Measurements from ENCODE around the gene EPN2. TPM values are rescaled to one million over a fixed set of nuclear protein-coding genes. Genes with fewer than 3 reads are reported as not detected.

EPN2 gene
- total and polyA plus RNA-seq, 2 donors from 2014 or later: 18.0 to 45.4 TPM

- FAIRE-seq: no peak
These were observed 11.2 kb downstream of the EPN2 start for GRCh38 chr17:19248151-19248927.

GRCh38 chr17:19248928-19249574, 11.9 kb downstream of the EPN2 start:
- Histone ChIP-seq H3K4me3 (ENCODE audit: low read length in 3 of 3) (no peak overlapping the region), H3K4me1 (ENCODE audit: control insufficient read depth in 2 of 3, insufficient read depth in 2 of 3, low read depth in 1 of 3, low read length in 3 of 3) (peaks cover 0 to 21% (median 9%) of the 10 kb centered on the region in 3 donors), H3K36me3 (ENCODE audit: control insufficient read depth in 2 of 3, insufficient read depth in 3 of 3, low read length in 3 of 3) (peaks cover 0 to 3% (median 0%) of the 10 kb centered on the region in 3 donors), H3K27me3 (ENCODE audit: control insufficient read depth, insufficient read depth, low read length) (no peaks in the 10 kb centered on the region), H3K9me3 (ENCODE audit: control insufficient read depth in 2 of 3, insufficient read depth in 1 of 3, low read length in 3 of 3) (no peaks in the 10 kb centered on the region), H3K27ac (ENCODE audit: low read depth in 2 of 2, low read length in 2 of 2) (peak overlapping the region; percentile 9 to 71), H3K9ac (ENCODE audit: low read length in 3 of 3) (no peak overlapping the region)
- intact Hi-C loops (cut with DNase I): no loop called here
- DNase-seq (peak in 1 of 5 donors; percentile 80), FAIRE-seq (no peak)
- TF ChIP-seq, protein P1, sequence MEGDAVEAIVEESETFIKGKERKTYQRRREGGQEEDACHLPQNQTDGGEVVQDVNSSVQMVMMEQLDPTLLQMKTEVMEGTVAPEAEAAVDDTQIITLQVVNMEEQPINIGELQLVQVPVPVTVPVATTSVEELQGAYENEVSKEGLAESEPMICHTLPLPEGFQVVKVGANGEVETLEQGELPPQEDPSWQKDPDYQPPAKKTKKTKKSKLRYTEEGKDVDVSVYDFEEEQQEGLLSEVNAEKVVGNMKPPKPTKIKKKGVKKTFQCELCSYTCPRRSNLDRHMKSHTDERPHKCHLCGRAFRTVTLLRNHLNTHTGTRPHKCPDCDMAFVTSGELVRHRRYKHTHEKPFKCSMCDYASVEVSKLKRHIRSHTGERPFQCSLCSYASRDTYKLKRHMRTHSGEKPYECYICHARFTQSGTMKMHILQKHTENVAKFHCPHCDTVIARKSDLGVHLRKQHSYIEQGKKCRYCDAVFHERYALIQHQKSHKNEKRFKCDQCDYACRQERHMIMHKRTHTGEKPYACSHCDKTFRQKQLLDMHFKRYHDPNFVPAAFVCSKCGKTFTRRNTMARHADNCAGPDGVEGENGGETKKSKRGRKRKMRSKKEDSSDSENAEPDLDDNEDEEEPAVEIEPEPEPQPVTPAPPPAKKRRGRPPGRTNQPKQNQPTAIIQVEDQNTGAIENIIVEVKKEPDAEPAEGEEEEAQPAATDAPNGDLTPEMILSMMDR (IDR thresholded peaks at IDR 0.05; ENCODE audit: borderline replicate concordance, extremely low read depth, insufficient read depth): no peak

More at GRCh38 chr17:19248151-19248927, 11.2 kb downstream of the EPN2 start:
- TF ChIP-seq, protein P1 (IDR thresholded peaks at IDR 0.05; ENCODE audit: borderline replicate concordance, extremely low read depth, insufficient read depth): no peak
- peaks cover 0 to 3% (median 0%) of the 10 kb centered on the region in 3 donors for H3K36me3 ChIP-seq (ENCODE audit: control insufficient read depth in 2 of 3, insufficient read depth in 3 of 3, low read length in 3 of 3)
- H3K27ac ChIP-seq (ENCODE audit: low read depth in 2 of 2, low read length in 2 of 2): no peak overlapping the region
- no peak overlapping the region for H3K4me3 ChIP-seq (ENCODE audit: low read length in 3 of 3)
- no peaks in the 10 kb centered on the region for H3K9me3 ChIP-seq (ENCODE audit: control insufficient read depth in 2 of 3, insufficient read depth in 1 of 3, low read length in 3 of 3)
- H3K4me1 ChIP-seq (ENCODE audit: control insufficient read depth in 2 of 3, insufficient read depth in 2 of 3, low read depth in 1 of 3, low read length in 3 of 3): peaks cover 0 to 21% (median 9%) of the 10 kb centered on the region in 3 donors
- intact Hi-C loops (cut with DNase I): no loop called here
- H3K9ac ChIP-seq (ENCODE audit: low read length in 3 of 3): no peak overlapping the region
- peak in 1 of 5 donors; percentile 50 for DNase-seq
- H3K27me3 ChIP-seq (ENCODE audit: control insufficient read depth, insufficient read depth, low read length): no peaks in the 10 kb centered on the region

- intact Hi-C loops (cut with DNase I): no loop called here
- TF ChIP-seq, protein P1 (IDR thresholded peaks at IDR 0.05; ENCODE audit: borderline replicate concordance, extremely low read depth, insufficient read depth): no peak
- Histone ChIP-seq H3K9me3 (ENCODE audit: control insufficient read depth in 2 of 3, insufficient read depth in 1 of 3, low read length in 3 of 3) (no peaks in the 10 kb centered on the region), H3K36me3 (ENCODE audit: control insufficient read depth in 2 of 3, insufficient read depth in 3 of 3, low read length in 3 of 3) (peaks cover 0 to 3% (median 0%) of the 10 kb centered on the region in 3 donors), H3K4me3 (ENCODE audit: low read length in 3 of 3) (no peak overlapping the region), H3K27ac (ENCODE audit: low read depth in 2 of 2, low read length in 2 of 2) (peak overlapping the region; percentile 9 to 71), H3K9ac (ENCODE audit: low read length in 3 of 3) (no peak overlapping the region), H3K4me1 (ENCODE audit: control insufficient read depth in 2 of 3, insufficient read depth in 2 of 3, low read depth in 1 of 3, low read length in 3 of 3) (peaks cover 0 to 21% (median 9%) of the 10 kb centered on the region in 3 donors), H3K27me3 (ENCODE audit: control insufficient read depth, insufficient read depth, low read length) (no peaks in the 10 kb centered on the region)
- DNase-seq: peak in 3 of 5 donors; percentile 35 to 91 (median 55)
- FAIRE-seq: no peak
These were observed 12.5 kb downstream of the EPN2 start for GRCh38 chr17:19249681-19250080.

All from kidney (tissue), 14 donors.